ENCODE measurements around the gene TEX101.

GRCh38 chr19:43464134-43464775, 49.6 kb downstream of the TEX101 start:
- TF ChIP-seq, protein P1, sequence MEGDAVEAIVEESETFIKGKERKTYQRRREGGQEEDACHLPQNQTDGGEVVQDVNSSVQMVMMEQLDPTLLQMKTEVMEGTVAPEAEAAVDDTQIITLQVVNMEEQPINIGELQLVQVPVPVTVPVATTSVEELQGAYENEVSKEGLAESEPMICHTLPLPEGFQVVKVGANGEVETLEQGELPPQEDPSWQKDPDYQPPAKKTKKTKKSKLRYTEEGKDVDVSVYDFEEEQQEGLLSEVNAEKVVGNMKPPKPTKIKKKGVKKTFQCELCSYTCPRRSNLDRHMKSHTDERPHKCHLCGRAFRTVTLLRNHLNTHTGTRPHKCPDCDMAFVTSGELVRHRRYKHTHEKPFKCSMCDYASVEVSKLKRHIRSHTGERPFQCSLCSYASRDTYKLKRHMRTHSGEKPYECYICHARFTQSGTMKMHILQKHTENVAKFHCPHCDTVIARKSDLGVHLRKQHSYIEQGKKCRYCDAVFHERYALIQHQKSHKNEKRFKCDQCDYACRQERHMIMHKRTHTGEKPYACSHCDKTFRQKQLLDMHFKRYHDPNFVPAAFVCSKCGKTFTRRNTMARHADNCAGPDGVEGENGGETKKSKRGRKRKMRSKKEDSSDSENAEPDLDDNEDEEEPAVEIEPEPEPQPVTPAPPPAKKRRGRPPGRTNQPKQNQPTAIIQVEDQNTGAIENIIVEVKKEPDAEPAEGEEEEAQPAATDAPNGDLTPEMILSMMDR (IDR thresholded peaks at IDR 0.05) = no peak
- no peak for TF ChIP-seq POLR2A (IDR thresholded peaks at IDR 0.05)

All from thyroid gland (tissue), 4 donors.